HG03139 (cell line): ENCODE results near the gene LUC7L2.
"Not testable (repeated sequence)": the region's sequence is repeated elsewhere in the genome, so short reads cannot be mapped to it uniquely, and the experiment has no call there.

Source experiments
- ATAC-seq: cut with Tn5 transposase; IDR thresholded peaks from one replicate; pipeline ENCODE4 v1.9.1; 2021; ENCODE audit not compliant: unreplicated experiment

The LUC7L2 gene

DNA sequence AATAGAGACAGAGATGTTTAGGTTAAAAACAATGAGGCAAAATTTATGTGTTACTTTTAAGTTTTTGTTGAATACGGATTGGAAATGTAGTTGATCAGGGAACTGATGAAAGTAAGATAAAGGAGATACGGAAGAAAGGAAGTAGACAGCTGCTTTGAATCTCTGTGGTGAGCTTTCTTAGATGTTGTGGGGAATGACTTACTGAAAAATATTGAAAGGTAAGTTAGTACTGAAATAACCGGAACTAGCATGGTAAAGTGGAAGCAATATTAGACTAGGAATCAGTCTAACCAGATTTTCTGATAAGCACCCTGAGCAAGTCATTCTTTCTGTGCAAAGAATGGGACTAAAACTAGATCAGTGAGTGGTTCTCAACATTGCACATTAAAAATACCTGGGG lies 34.8 kb downstream of the LUC7L2 start:
- no peak for ATAC-seq

DNA sequence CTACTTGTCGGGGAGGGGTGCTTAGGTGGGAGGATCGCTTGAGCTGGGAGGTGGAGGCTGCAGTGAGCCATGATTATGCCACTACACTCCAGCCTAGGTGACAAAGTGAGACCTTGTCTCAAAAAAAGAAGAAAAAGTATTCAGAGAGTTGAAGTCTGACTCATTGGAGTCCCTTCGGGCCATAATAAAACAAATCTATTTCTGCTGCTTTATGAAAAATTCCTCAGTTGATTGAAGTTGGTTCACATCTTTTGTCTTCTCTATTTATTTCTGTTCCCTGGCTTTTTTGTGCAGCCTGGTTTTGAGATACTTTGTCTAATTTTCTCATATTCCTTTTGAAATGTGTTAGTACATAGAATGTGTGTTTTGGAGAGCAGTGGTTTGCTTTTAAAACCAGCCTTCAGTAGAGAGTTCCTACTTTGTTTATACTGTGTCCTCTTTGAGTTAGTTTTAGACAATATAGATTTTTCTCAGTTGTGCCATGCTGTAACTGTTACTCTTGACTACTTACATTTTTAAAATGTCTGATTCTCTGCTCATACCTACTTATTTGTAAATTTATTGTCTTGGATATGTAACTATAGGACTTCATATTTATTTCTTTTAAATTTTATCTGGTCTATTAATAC lies 36.7 kb downstream of the LUC7L2 start:
- ATAC-seq, result no peak

DNA sequence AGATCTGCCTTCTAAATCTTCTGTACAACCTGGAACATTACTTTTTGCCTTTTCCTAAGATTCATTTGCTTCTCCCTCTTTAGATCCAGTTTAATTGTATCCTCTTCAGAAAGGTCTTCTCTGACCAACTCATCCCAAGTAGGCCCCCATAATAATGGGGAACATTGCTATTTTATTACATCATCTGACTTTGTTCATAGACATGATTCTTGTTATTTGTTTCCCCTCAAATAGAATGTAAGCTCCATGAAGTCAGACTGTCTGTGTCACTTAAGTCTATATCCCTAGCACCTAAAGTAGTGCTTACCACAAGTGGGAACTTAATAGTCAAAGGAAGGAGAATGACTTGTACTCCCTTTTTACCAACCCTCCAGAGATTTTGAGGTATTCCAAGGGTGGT lies 37.5 kb downstream of the LUC7L2 start:
- no peak for ATAC-seq

DNA sequence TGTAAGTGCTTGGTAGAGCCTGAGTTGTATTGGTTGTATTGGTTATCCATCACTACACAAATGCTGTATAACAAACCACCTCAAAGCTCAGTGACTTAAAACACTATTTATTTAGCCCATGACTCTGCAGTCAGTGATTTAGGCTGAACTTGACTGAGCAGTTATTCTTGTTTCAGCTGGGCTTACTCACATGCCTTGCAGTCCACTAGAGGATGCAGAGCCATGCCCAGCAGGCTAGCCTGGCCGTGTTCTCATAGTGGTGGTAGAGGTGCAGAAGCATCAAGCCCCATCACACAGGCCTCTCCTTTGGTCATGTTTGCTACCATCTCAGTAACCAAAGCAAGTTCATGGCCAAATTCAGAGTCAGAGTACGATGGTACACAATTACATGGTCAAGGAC lies 43.9 kb downstream of the LUC7L2 start:
- ATAC-seq, result no peak

DNA sequence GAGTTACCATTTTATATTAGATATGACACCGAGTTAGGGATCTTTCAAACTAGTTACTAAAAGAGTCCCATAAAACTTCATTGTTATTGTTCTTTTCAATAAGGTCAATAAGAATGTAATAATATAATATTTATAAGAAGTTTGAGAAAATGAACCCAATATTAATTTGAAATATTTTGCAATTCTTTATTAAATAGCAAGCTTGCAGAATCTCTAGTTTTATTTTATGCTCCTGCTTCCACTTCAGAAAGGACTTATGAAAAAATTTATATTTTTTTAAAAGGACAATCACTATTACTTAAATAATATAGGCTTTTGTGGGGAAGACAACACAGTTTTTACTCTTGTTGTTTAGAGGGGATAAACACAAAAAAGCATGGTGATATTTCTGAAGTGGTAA lies 47.9 kb downstream of the LUC7L2 start:
- ATAC-seq, result no peak

DNA sequence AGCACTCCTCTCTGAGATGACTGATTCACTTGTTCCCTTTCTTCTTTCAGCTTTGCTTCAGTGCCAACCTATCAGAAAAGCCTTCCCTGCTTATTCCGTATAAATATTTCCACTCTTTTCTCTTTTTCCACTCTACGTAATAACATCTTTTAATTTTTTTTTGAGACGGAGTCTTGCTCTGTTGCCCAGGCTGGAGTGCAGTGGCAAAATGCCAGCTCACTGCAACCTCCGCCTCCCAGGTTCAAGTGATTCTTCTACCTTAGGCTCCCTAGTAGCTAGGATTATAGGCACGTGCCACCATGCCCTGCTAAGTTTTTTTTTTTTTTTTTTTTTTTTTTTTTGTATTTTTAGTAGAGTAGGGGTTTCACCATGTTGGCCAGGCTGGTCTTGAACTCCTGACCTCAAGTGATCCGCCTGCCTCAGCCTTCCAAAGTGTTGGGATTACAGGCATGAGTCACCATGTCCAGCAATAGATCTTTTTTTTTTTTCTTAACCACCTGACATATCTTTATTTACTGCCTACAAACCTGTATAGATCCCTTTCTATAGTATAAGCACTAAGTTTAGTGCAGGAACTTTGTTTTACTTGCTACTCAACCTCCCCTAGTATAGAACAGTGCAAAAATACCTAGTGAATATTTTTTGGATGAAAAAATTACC lies 55.2 kb downstream of the LUC7L2 start:
- ATAC-seq, result not testable (repeated sequence)

DNA sequence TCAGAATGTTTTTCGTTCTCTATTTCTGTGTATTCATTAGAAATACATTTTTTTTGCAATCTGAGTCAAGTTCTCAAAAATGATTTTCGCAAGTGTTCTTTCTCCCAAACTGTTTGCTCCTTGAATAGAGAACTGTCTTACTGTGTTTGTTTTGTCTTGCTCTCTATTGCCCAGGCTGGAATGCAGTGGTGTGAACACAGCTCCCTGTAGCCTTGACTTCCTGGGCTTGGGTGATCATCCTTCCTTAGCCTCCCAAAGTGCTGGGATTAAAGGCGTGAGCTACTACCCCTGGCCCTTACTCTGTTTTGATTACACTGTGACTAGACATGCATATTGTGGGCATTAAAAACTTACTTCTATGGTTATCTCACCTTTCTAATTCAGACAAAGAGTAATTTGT lies 56.7 kb downstream of the LUC7L2 start:
- ATAC-seq, result no peak

DNA sequence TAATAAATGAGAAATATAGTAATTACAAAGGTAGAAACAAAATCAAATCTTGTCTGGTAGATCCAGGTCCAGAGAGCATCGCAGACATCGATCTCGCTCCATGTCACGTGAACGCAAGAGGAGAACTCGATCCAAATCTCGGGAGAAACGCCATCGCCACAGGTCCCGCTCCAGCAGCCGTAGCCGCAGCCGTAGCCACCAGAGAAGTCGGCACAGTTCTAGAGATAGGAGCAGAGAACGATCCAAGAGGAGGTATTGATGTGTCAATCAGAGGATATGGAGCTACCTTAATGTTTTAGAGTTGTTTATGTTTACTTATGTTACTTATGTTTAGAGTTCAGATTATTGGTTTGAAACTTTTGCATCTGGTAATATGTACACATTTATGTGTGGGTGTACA lies 57.8 kb downstream of the LUC7L2 start:
- ATAC-seq, result no peak

DNA sequence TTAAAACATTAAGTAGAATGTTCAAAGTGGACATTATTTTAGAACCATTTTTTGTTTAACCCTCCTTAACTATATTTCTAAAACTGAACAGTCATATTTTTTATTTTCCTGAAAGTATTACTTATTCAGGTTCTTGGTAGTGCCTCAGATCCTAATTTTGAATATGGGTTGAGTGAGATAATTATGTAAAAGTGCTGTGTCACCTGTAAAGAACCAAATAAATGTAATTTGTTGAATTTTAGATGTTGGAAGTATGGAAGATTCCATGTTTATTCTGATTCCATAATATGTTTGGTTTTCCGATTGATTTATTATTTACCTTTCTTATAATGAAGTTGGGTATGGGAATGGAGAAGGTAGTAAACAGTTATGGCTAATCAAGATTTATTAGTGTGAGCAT lies 61.4 kb downstream of the LUC7L2 start:
- ATAC-seq, result no peak

DNA sequence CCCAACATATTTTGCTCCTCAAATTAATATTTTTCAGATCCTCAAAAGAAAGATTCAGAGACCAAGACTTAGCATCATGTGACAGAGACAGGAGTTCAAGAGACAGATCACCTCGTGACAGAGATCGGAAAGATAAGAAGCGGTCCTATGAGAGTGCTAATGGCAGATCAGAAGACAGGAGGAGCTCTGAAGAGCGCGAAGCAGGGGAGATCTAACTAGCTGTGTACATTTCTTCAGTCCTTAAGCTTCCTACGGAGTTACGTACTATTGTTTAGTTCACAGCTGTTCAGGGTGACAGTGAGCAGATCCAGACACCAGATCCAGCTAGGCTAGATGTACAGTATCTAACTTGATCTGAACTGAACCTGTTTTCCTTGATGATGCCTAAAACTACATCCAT lies 62.4 kb downstream of the LUC7L2 start:
- ATAC-seq, result no peak

DNA sequence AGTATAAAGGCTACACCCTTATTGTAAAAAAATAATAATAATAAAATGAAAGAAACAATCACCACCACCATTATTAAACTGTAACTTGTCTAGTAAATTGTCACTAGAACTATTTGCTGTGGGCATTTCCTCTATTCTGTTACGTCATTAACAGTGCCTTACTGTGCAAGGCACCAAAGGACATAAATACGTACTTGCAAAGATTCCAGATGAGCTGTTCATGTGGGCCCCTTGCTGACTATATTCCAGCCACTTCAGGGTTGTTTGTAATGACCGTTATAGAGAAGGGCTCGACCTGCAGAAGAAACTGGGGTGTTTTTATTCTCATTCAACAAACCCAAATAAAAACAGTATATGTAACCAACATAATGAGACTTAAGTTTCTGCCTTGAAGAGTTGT lies 63.4 kb downstream of the LUC7L2 start:
- ATAC-seq, result no peak

DNA sequence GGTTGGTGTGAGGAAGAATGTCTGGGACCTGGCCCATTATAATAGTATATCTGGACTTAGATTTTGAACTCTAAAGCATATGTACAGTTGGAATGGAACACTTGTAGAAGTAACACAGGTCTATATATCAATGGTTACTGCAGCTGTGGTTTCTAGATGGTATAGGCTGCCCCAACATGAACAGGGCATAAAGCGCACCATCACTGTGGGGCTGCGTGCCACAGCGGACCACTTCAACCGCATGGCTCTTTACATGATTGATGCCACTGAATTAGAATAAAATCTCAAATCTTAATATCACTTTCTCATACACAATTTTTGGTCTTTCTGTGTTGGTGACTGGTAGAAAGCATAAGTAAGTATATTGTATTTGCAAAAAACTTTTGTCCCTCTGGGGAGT lies 64.3 kb downstream of the LUC7L2 start:
- no peak for ATAC-seq

DNA sequence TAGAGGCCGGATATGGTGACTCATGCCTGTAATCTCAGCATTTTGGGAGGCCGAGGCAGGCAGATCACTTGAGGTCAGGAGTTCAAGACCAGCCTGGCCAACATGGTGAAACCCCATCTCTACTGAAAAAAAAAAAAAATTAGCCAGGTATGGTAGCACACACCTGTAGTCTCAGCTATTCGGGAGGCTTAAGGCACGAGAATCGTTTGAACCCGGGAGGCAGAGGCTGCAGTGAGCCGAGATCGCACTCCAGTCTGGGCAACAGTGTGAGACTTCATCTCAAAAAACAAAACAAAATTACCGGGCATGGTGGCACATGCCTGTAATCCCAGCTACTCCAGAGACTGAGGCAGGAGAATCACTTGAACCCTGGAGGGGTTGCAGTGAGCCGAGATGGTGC lies 66.0 kb downstream of the LUC7L2 start:
- not testable (repeated sequence) for ATAC-seq

DNA sequence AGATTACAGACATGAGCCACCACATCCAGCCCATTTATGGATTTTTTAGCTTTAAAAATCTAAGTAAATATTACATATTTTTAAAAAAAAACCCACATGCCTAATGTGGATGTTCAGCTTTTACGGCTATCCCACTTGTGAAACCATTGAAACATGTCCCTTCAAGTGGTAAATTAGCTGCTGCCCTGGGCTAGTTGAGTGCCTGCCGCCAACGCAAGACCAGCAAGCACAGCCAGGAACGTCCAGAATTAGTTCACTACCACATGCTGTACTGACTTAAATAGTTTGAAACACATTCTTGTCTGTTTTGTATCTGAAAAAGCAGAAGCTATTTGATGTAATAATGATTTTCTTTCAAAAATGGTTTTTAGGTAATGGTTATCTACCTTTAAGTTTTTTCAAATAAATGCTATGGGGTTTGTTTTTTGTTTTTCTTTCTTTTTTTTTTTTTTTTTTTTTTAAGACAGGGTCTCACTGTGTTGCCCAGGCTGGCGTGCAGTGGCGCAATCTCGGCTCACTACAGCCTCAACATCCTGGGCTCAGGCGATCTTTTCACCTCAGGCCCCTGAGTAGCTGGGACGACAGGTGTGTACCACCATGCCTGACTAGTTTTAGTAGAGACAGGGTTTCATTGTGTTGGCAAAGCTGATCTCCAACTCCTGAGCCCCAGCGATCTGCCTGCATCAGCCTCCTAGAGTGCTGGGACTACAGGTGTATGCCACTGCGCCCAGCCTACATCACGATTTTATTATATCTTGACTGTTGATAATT lies 66.7 kb downstream of the LUC7L2 start:
- ATAC-seq, result no peak

DNA sequence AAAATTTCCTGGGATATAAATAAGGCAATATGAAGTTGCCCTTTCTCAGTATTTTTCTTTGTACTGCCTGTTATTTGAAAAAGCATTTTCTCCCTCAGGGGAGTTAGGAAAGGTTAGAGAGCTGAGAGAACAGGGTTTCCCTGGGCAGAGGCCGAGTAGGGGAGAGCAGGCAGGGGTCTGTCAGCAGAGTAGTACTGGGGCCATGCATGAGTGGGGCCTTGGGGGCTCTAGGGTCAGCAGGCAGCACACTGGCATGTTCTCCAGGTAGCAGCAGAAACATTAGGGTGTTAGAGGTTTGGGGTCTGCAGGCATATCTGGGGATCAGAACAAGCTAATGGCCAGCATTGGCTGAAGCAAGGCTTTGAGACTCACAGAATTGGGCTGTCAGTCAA lies 67.3 kb downstream of the LUC7L2 start:
- ATAC-seq, result no peak

DNA sequence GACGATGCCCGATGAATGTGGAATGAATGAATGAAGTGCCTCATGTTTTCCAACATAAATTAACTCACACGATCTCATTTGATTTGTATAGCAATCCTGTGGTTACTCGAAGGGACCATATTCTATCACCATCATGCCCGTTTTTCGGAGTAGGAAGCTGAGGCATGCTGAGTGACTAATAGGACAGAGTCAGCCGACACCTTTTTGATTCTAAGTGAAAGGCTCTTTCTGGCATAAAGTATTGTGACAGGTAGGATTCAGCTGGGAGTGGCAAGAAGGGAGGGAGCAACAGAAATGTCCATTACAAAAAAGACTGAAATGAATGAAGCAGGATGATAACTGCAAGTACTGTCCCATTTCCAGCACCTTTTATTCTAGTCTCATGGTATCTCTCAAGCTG lies 68.1 kb downstream of the LUC7L2 start:
- ATAC-seq, result no peak

DNA sequence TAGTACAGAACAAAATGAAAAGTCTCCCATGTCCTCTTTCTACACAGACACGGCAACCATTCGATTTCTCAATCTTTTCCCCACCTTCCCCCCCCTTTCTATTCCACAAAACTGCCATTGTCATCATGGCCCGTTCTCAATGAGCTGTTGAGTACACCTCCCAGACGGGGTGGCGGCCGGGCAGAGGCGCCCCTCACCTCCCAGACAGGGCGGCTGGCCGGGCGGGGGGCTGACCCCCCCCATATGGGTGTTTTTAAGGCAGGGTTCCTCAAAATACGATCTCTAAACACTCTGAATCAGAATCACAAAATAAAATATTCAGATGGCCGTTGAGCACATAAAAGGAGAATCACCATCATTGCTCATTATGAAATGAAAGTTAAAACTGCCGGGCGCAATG lies 70.0 kb downstream of the LUC7L2 start:
- ATAC-seq, result not testable (repeated sequence)

DNA sequence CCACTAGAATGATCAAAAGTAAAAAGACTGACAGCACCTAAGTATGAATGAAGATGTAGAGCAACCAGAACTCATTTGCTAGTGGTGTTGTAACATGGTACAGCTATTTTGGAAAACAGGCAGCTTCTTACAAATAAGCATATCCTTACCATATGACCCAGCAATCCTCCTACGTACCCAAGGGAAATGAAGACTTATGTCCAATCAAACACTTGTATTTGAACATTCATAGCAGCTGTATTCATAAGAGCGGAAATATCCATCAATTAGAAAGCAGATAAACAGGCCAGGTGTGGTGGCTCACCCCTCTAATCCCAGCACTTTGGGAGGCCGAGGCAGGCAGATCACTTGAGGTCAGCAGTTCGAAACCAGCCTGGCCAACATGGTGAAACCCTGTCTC lies 70.7 kb downstream of the LUC7L2 start:
- ATAC-seq, result no peak

DNA sequence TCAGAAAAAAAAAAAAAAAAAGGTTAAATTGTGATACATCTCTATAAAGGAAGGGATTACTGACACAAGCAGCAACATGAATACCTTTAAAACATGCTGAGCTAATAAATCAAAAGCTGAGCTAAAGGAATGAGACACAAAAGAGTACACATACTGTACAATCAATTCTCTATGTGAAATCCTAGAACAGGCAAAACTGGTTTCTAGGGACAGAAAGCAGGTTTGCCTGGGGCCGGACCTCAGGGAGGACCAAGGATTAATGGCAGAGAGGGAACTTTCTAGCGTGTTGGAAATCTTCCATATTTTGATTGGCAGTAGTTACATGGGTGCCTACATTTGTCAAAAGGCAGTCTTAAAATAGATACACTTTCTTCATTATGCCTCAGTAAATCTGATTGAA lies 71.3 kb downstream of the LUC7L2 start:
- no peak for ATAC-seq

DNA sequence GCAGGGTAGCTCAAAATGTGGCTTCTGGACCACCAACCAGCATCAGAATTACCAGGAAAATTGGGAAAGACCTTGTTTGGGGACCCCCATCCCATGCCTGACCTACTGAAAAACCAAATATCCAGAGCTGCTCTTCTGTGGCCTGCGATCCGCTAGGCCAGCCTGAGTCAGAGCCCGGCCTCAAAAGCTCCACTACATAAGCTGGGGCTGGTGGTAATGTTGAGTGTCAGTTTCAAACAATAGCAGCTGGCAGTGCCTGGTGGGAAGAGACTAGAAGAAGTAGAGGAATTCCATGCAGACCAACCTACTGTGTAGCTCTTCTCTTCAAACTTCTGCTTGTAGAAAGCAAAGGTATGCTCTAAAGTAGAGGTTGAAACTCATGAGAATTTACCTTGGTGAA lies 71.8 kb downstream of the LUC7L2 start:
- ATAC-seq, result no peak

DNA sequence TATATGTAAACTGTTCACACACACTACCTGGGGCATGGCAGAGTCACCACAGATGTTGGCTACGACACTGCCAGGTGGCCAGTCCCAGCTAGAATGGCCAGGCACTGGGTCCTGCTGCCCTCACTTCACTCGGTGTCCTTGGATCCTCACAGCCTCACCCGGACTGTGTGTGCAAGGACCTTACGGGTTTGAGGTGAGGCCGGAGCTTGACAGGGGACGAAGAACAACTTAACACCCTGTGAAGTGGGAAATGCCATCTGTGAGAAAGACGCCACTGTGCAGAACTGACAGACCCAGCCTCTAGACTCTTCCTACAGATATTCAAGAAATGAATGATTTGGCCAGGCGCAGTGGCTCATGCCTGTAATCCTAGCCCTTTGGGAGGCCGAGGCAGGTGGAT lies 77.1 kb downstream of the LUC7L2 start:
- no peak for ATAC-seq

DNA sequence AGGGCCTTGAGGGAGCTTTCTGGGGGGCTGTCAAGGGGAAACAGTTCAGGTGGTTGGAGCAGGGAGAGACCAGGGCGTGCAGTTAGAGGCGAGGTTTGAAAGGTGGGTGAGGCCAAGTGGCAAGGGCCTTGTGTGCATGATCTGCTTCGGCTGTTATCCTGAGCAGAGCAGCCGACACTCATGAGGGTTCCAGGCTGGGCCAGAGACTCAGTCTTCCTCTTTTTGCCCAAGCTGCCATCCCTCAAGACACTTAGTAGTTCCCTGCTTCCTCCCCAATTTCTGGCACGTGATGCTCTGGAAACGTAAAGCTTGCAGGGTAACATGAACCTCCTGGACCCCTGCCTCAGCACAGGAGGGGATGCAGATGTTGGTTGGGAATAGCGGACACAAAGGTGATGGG lies 79.7 kb downstream of the LUC7L2 start:
- ATAC-seq, result no peak
